Mesenchymal stem cell (in vitro differentiated cells and primary cell): Measurements from ENCODE around the gene FTO.

Source experiments
- DNase-seq: peaks from one replicate; pipeline ENCODE4 v3.0.0-alpha.2; 2013
- H2AFZ ChIP-seq: one replicate; pipeline ENCODE4 v1.6.1; 2013; ENCODE audit warnings: low read depth, mild to moderate bottlenecking, control low read depth, inconsistent platforms, low read length, moderate library complexity
- H2AK5ac ChIP-seq: 2 replicates; pipeline ENCODE4 v1.6.1; 2013; ENCODE audit warnings: low read length, moderate library complexity, mild to moderate bottlenecking, inconsistent platforms; ENCODE audit not compliant: severe bottlenecking
- H2BK120ac ChIP-seq: one replicate; pipeline ENCODE4 v1.6.1; 2013; ENCODE audit warnings: low read depth, mild to moderate bottlenecking, inconsistent platforms, low read length, moderate library complexity
- H2BK12ac ChIP-seq, 2 experiments: one replicate each; pipeline ENCODE4 v1.6.1; 2013; ENCODE audit warnings: inconsistent platforms in 2 of 2, low read length in 2 of 2, mild to moderate bottlenecking in 2 of 2, moderate library complexity in 2 of 2, control low read depth in 1 of 2
- H2BK15ac ChIP-seq: one replicate; pipeline ENCODE4 v1.6.1; 2013; ENCODE audit warnings: mild to moderate bottlenecking, low read depth, inconsistent platforms; ENCODE audit not compliant: poor library complexity, severe bottlenecking
- H2BK5ac ChIP-seq: 2 replicates; pipeline ENCODE4 v1.6.1; 2013; ENCODE audit warnings: low read depth, mild to moderate bottlenecking, low read length, control low read depth, inconsistent platforms; ENCODE audit not compliant: poor library complexity, severe bottlenecking
- H3K14ac ChIP-seq, 2 experiments: one replicate each; pipeline ENCODE4 v1.6.1; 2013; ENCODE audit warnings: inconsistent platforms in 2 of 2, low read length in 2 of 2, control low read depth in 1 of 2, mild to moderate bottlenecking in 1 of 2, moderate library complexity in 1 of 2
- H3K18ac ChIP-seq, 2 experiments: one replicate each; pipeline ENCODE4 v1.6.1; 2013; ENCODE audit warnings: inconsistent platforms in 2 of 2, low read length in 2 of 2, control low read depth in 1 of 2, low read depth in 1 of 2, mild to moderate bottlenecking in 1 of 2
- H3K23ac ChIP-seq, 2 experiments: one replicate each; pipeline ENCODE4 v1.6.1; 2013; ENCODE audit warnings: inconsistent platforms in 2 of 2, low read length in 2 of 2, mild to moderate bottlenecking in 2 of 2, moderate library complexity in 2 of 2, control low read depth in 1 of 2
- H3K27ac ChIP-seq: 2 replicates; pipeline ENCODE4 v1.5.1; 2013; ENCODE audit warnings: mild to moderate bottlenecking, moderate library complexity, low read length, control low read depth, inconsistent platforms; ENCODE audit not compliant: poor library complexity, severe bottlenecking
- H3K27me3 ChIP-seq, 2 experiments: 2 replicates each; pipeline versions ENCODE4 v1.6.1 to v1.7.0; 2013; ENCODE audit warnings: low read length in 2 of 2, mild to moderate bottlenecking in 2 of 2, moderate library complexity in 2 of 2, control low read depth in 1 of 2, inconsistent platforms in 1 of 2; ENCODE audit not compliant: control insufficient read depth in 1 of 2, insufficient read depth in 1 of 2
- H3K36me3 ChIP-seq, 2 experiments: 2 replicates each; pipeline versions ENCODE4 v1.6.1 to v1.7.0; 2013; ENCODE audit warnings: low read length in 2 of 2, control low read depth in 1 of 2, inconsistent platforms in 1 of 2, low read depth in 1 of 2, mild to moderate bottlenecking in 1 of 2; ENCODE audit not compliant: insufficient read depth in 2 of 2, control insufficient read depth in 1 of 2
- H3K4ac ChIP-seq, 2 experiments: one replicate each; pipeline ENCODE4 v1.6.1; 2013; ENCODE audit warnings: inconsistent platforms in 2 of 2, low read length in 2 of 2, mild to moderate bottlenecking in 2 of 2, moderate library complexity in 2 of 2, control low read depth in 1 of 2, low read depth in 1 of 2
- H3K4me1 ChIP-seq: 2 replicates; pipeline ENCODE4 v1.6.1; 2013; ENCODE audit warnings: low read depth, low read length, control low read depth; ENCODE audit not compliant: control insufficient read depth, insufficient read depth
- H3K4me2 ChIP-seq: 2 replicates; pipeline ENCODE4 v1.6.1; 2013; ENCODE audit warnings: low read length, mild to moderate bottlenecking, inconsistent platforms; ENCODE audit not compliant: poor library complexity, severe bottlenecking
- H3K4me3 ChIP-seq, 2 experiments: 2 replicates each; pipeline versions ENCODE4 v1.5.1 to v1.7.0; 2013; ENCODE audit warnings: low read length in 2 of 2, mild to moderate bottlenecking in 2 of 2, control low read depth in 1 of 2, low read depth in 1 of 2; ENCODE audit not compliant: insufficient read depth in 1 of 2
- H3K79me1 ChIP-seq: replicated peaks from 2 replicates; pipeline ENCODE4 v1.6.1; 2013; ENCODE audit warnings: mild to moderate bottlenecking, control low read depth, low read length, inconsistent platforms; ENCODE audit not compliant: poor library complexity, severe bottlenecking
- H3K9ac ChIP-seq: 2 replicates; pipeline ENCODE4 v1.7.0; 2013; ENCODE audit warnings: mild to moderate bottlenecking, low read length, moderate library complexity
- H3K9me3 ChIP-seq: 2 replicates; pipeline ENCODE4 v1.7.0; 2013; ENCODE audit warnings: mild to moderate bottlenecking, low read length; ENCODE audit not compliant: control insufficient read depth
- H4K8ac ChIP-seq: one replicate; pipeline ENCODE4 v1.6.1; 2013; ENCODE audit warnings: inconsistent platforms, mild to moderate bottlenecking, low read length, moderate library complexity
- H4K91ac ChIP-seq: one replicate; pipeline ENCODE4 v1.6.1; 2013; ENCODE audit warnings: mild to moderate bottlenecking, low read length, inconsistent platforms
- WGBS: methylation state at CpG from one replicate; pipeline ENCODE4 v1.1.7; 2013; ENCODE audit warnings: mixed read lengths; 5-methylcytosine and 5-hydroxymethylcytosine counted together

Gene FTO

GRCh38 chr16:54096607-54097006 lies 392.7 kb downstream of the FTO start:
- no peak for DNase-seq
- WGBS: 93% methylated on average over 2 of the region's 2 CpGs
- no peak overlapping the region for H2AK5ac ChIP-seq
- H3K4me1 ChIP-seq: peaks cover 5% of the 10 kb centered on the region
- H3K4ac ChIP-seq: no peak overlapping the region
- H4K91ac ChIP-seq: no peak overlapping the region
- H3K4me2 ChIP-seq: no peak overlapping the region
- H2BK12ac ChIP-seq: no peak overlapping the region
- H3K79me1 ChIP-seq: peaks cover 2% of the 10 kb centered on the region
- H3K18ac ChIP-seq: no peak overlapping the region
- H3K27ac ChIP-seq: no peak overlapping the region
- no peak overlapping the region for H2AFZ ChIP-seq
- no peak overlapping the region for H3K14ac ChIP-seq
- H2BK15ac ChIP-seq: no peak overlapping the region
- no peaks in the 10 kb centered on the region for H3K27me3 ChIP-seq
- H4K8ac ChIP-seq: no peak overlapping the region
- no peak overlapping the region for H3K4me3 ChIP-seq
- H3K23ac ChIP-seq: no peak overlapping the region
- no peak overlapping the region for H2BK120ac ChIP-seq
- H2BK5ac ChIP-seq: no peak overlapping the region
- no peak overlapping the region for H3K9ac ChIP-seq
- H3K9me3 ChIP-seq: peaks cover 5% of the 10 kb centered on the region
- peaks cover 0 to 10% of the 10 kb centered on the region in 2 experiments for H3K36me3 ChIP-seq

- H3K4me3 ChIP-seq: no peak overlapping the region
Measured at GRCh38 chr16:54097774-54098173, 393.8 kb downstream of the FTO start.

GRCh38 chr16:54098247-54098646 lies 394.3 kb downstream of the FTO start:
- H3K27ac ChIP-seq: no peak overlapping the region
- no peaks in the 10 kb centered on the region for H3K27me3 ChIP-seq
- no peak for DNase-seq
- no peak overlapping the region for H2BK12ac ChIP-seq
- peaks cover 2% of the 10 kb centered on the region for H3K4me1 ChIP-seq
- peaks cover 0 to 10% of the 10 kb centered on the region in 2 experiments for H3K36me3 ChIP-seq
- peaks cover 5% of the 10 kb centered on the region for H3K9me3 ChIP-seq
- H3K79me1 ChIP-seq: peaks cover 6% of the 10 kb centered on the region
- no peak overlapping the region for H2AFZ ChIP-seq
- no peak overlapping the region for H3K23ac ChIP-seq
- H3K4me2 ChIP-seq: no peak overlapping the region
- H3K18ac ChIP-seq: no peak overlapping the region
- no peak overlapping the region for H2BK15ac ChIP-seq
- no peak overlapping the region for H2BK5ac ChIP-seq
- H4K91ac ChIP-seq: no peak overlapping the region
- no peak overlapping the region for H4K8ac ChIP-seq
- H3K14ac ChIP-seq: no peak overlapping the region
- no peak overlapping the region for H2BK120ac ChIP-seq
- WGBS: 94% methylated on average over 2 of the region's 2 CpGs
- no peak overlapping the region for H3K4me3 ChIP-seq
- no peak overlapping the region for H3K4ac ChIP-seq
- H3K9ac ChIP-seq: no peak overlapping the region
- no peak overlapping the region for H2AK5ac ChIP-seq

More at GRCh38 chr16:54097774-54098173, 393.8 kb downstream of the FTO start:
- H2AK5ac ChIP-seq: no peak overlapping the region
- peaks cover 5% of the 10 kb centered on the region for H3K4me1 ChIP-seq
- H2BK120ac ChIP-seq: no peak overlapping the region
- no peak overlapping the region for H3K27ac ChIP-seq
- H3K9me3 ChIP-seq: peaks cover 5% of the 10 kb centered on the region
- no peak overlapping the region for H3K4ac ChIP-seq
- no peaks in the 10 kb centered on the region for H3K27me3 ChIP-seq
- H3K9ac ChIP-seq: no peak overlapping the region
- H2AFZ ChIP-seq: no peak overlapping the region
- DNase-seq: no peak
- no peak overlapping the region for H4K8ac ChIP-seq
- no peak overlapping the region for H2BK12ac ChIP-seq
- peaks cover 0 to 10% of the 10 kb centered on the region in 2 experiments for H3K36me3 ChIP-seq
- H4K91ac ChIP-seq: no peak overlapping the region
- peaks cover 4% of the 10 kb centered on the region for H3K79me1 ChIP-seq
- H3K14ac ChIP-seq: no peak overlapping the region
- H3K23ac ChIP-seq: no peak overlapping the region
- H2BK5ac ChIP-seq: no peak overlapping the region
- WGBS: 48% methylated on average over 2 of the region's 3 CpGs
- H2BK15ac ChIP-seq: no peak overlapping the region
- no peak overlapping the region for H3K18ac ChIP-seq
- no peak overlapping the region for H3K4me2 ChIP-seq

- no peak overlapping the region for H4K91ac ChIP-seq
Measured at GRCh38 chr16:54099627-54100026, 395.7 kb downstream of the FTO start.

More at GRCh38 chr16:54099627-54100026, 395.7 kb downstream of the FTO start:
- H3K4ac ChIP-seq: no peak overlapping the region
- no peak overlapping the region for H2AK5ac ChIP-seq
- H3K14ac ChIP-seq: no peak overlapping the region
- H3K27ac ChIP-seq: no peak overlapping the region
- no peaks in the 10 kb centered on the region for H3K4me1 ChIP-seq
- DNase-seq: no peak
- H2BK12ac ChIP-seq: no peak overlapping the region
- no peak overlapping the region for H2AFZ ChIP-seq
- H3K79me1 ChIP-seq: peaks cover 6% of the 10 kb centered on the region
- H3K4me2 ChIP-seq: no peak overlapping the region
- no peak overlapping the region for H3K18ac ChIP-seq
- no peak overlapping the region for H3K4me3 ChIP-seq
- H2BK5ac ChIP-seq: no peak overlapping the region
- peaks cover 5% of the 10 kb centered on the region for H3K9me3 ChIP-seq
- no peaks in the 10 kb centered on the region for H3K27me3 ChIP-seq
- H2BK120ac ChIP-seq: no peak overlapping the region
- H3K36me3 ChIP-seq: peaks cover 0 to 5% of the 10 kb centered on the region in 2 experiments
- no peak overlapping the region for H3K9ac ChIP-seq
- WGBS: 66% methylated on average over 4 of the region's 5 CpGs
- H2BK15ac ChIP-seq: no peak overlapping the region
- H3K23ac ChIP-seq: no peak overlapping the region
- no peak overlapping the region for H4K8ac ChIP-seq
